ENCODE results near the gene HMGB4.

DNA sequence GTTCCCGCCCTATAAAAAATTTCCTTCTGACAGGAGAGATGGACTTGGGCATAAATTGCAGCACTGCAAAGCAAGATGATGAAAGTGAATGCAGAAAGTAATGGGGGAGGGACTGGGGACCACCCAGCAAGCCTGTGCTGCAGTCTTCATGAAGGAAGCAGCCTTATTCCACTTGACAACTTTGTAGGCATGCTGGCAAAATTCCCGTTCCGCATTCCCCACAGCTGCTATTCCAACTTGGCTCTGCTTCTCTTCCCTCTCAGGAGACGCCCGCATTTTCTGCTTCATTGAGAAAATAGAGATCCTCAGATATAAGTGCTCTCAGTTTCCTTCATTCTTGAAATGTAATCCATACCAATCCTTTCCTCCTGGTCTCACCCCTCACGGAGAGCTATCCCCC is 2.4 kb downstream of the HMGB4 start:
- TF ChIP-seq CTCF (IDR thresholded peaks at IDR 0.05) (no peak), ZFX (IDR thresholded peaks at IDR 0.05; ENCODE audit: borderline replicate concordance) (no peak)

Data from 22Rv1 (cell line).